ENCODE measurements around the gene TIPARP.
"Not testable (repeated sequence)": the region's sequence is repeated elsewhere in the genome, so short reads cannot be mapped to it uniquely, and the experiment has no call there.

The TIPARP gene

GRCh38 chr3:156716105-156716862 lies 41.9 kb downstream of the TIPARP start:
- no peak for DNase-seq (ENCODE audit: low read depth)

- peak; percentile 50 for DNase-seq (ENCODE audit: low read depth)
These were observed 44.4 kb downstream of the TIPARP start for GRCh38 chr3:156718622-156719306.

GRCh38 chr3:156720826-156721225 lies 46.4 kb downstream of the TIPARP start:
- no peak for DNase-seq (ENCODE audit: low read depth)

- DNase-seq (ENCODE audit: low read depth) = no peak
These were observed 47.6 kb downstream of the TIPARP start for GRCh38 chr3:156721687-156722618.

- peak; percentile 49 for DNase-seq (ENCODE audit: low read depth)
These were observed 48.8 kb downstream of the TIPARP start for GRCh38 chr3:156723182-156723619.

- DNase-seq (ENCODE audit: low read depth) = no peak
These were observed 51.3 kb downstream of the TIPARP start for GRCh38 chr3:156725682-156726081.

- no peak for DNase-seq (ENCODE audit: low read depth)
These were observed 52.1 kb downstream of the TIPARP start for GRCh38 chr3:156726456-156726855.

- DNase-seq (ENCODE audit: low read depth) = peak; percentile 11
These were observed 53.3 kb downstream of the TIPARP start for GRCh38 chr3:156727519-156728205.

GRCh38 chr3:156728267-156728985 lies 54.0 kb downstream of the TIPARP start:
- DNase-seq (ENCODE audit: low read depth) = peak; percentile 34

GRCh38 chr3:156729460-156730179 lies 55.2 kb downstream of the TIPARP start:
- peak; percentile 28 for DNase-seq (ENCODE audit: low read depth)

- no peak for DNase-seq (ENCODE audit: low read depth)
These were observed 57.4 kb downstream of the TIPARP start for GRCh38 chr3:156731813-156732212.

GRCh38 chr3:156732261-156732660 lies 57.9 kb downstream of the TIPARP start:
- DNase-seq (ENCODE audit: low read depth) = no peak

- no peak for DNase-seq (ENCODE audit: low read depth)
These were observed 58.5 kb downstream of the TIPARP start for GRCh38 chr3:156732715-156733421.

- peak; percentile 83 for DNase-seq (ENCODE audit: low read depth)
These were observed 60.3 kb downstream of the TIPARP start for GRCh38 chr3:156734661-156735060.

GRCh38 chr3:156735471-156735870 lies 61.1 kb downstream of the TIPARP start:
- no peak for DNase-seq (ENCODE audit: low read depth)

- DNase-seq (ENCODE audit: low read depth) = not testable (repeated sequence)
These were observed 62.7 kb downstream of the TIPARP start for GRCh38 chr3:156737049-156737448.

- DNase-seq (ENCODE audit: low read depth) = no peak
These were observed 63.9 kb downstream of the TIPARP start for GRCh38 chr3:156738251-156738650.

GRCh38 chr3:156739976-156740375 lies 65.6 kb downstream of the TIPARP start:
- DNase-seq (ENCODE audit: low read depth) = no peak

GRCh38 chr3:156740581-156740980 lies 66.2 kb downstream of the TIPARP start:
- not testable (repeated sequence) for DNase-seq (ENCODE audit: low read depth)

GRCh38 chr3:156741935-156742334 lies 67.5 kb downstream of the TIPARP start:
- no peak for DNase-seq (ENCODE audit: low read depth)

All from EH (cell line).